T-helper 1 cell treated with Interleukin-12 subunit alpha and Interleukin-12 subunit beta and Interleukin-4 antibody, amounts not matched to agents 30 μg/mL and 1 μg/mL, for 36 hours (primary cell): ENCODE data around the gene RASAL2.
"Not testable (repeated sequence)": the region's sequence is repeated elsewhere in the genome, so short reads cannot be mapped to it uniquely, and the experiment has no call there.

Experiments
- H3K27ac Mint-ChIP-seq: one replicate; pipeline ENCODE4 v1.8.0; 2021; ENCODE audit warnings: mild to moderate bottlenecking, mixed read lengths
- H3K27me3 Mint-ChIP-seq: one replicate; pipeline ENCODE4 v1.8.0; 2021; ENCODE audit warnings: low read depth, mixed read lengths
- H3K36me3 Mint-ChIP-seq: one replicate; pipeline ENCODE4 v1.8.0; 2021; ENCODE audit warnings: low read depth, mixed read lengths
- H3K4me1 Mint-ChIP-seq: one replicate; pipeline ENCODE4 v1.8.0; 2021; ENCODE audit warnings: low read depth, mixed read lengths
- H3K4me3 Mint-ChIP-seq: one replicate; pipeline ENCODE4 v1.8.0; 2021; ENCODE audit warnings: mild to moderate bottlenecking, moderate library complexity, mixed read lengths
- H3K9me3 Mint-ChIP-seq: one replicate; pipeline ENCODE4 v1.8.0; 2021; ENCODE audit warnings: mixed read lengths

The RASAL2 gene

GRCh38 chr1:178238722-178239510 is 145.0 kb downstream of the RASAL2 start:
- H3K9me3 Mint-ChIP-seq = no peaks in the 10 kb centered on the region
- H3K27ac Mint-ChIP-seq = no peak overlapping the region
- no peak overlapping the region for H3K4me3 Mint-ChIP-seq
- H3K4me1 Mint-ChIP-seq = no peaks in the 10 kb centered on the region
- H3K36me3 Mint-ChIP-seq = no peaks in the 10 kb centered on the region
- no peaks in the 10 kb centered on the region for H3K27me3 Mint-ChIP-seq

- H3K4me3 Mint-ChIP-seq = no peak overlapping the region
- no peaks in the 10 kb centered on the region for H3K9me3 Mint-ChIP-seq
- H3K4me1 Mint-ChIP-seq = no peaks in the 10 kb centered on the region
- H3K27me3 Mint-ChIP-seq = no peaks in the 10 kb centered on the region
- no peak overlapping the region for H3K27ac Mint-ChIP-seq
- H3K36me3 Mint-ChIP-seq = no peaks in the 10 kb centered on the region
Measured at GRCh38 chr1:178241057-178241456, 147.2 kb downstream of the RASAL2 start.

GRCh38 chr1:178241837-178242236 is 147.9 kb downstream of the RASAL2 start:
- Mint-ChIP-seq H3K4me1 (no peaks in the 10 kb centered on the region), H3K9me3 (no peaks in the 10 kb centered on the region), H3K4me3 (no peak overlapping the region), H3K36me3 (no peaks in the 10 kb centered on the region), H3K27me3 (no peaks in the 10 kb centered on the region), H3K27ac (no peak overlapping the region)

GRCh38 chr1:178243119-178243518 is 149.2 kb downstream of the RASAL2 start:
- Mint-ChIP-seq H3K27ac (no peak overlapping the region), H3K4me1 (no peaks in the 10 kb centered on the region), H3K4me3 (no peak overlapping the region), H3K36me3 (no peaks in the 10 kb centered on the region), H3K9me3 (no peaks in the 10 kb centered on the region), H3K27me3 (no peaks in the 10 kb centered on the region)

- Mint-ChIP-seq H3K4me1 (no peaks in the 10 kb centered on the region), H3K27ac (no peak overlapping the region), H3K4me3 (no peak overlapping the region), H3K36me3 (no peaks in the 10 kb centered on the region), H3K9me3 (peaks cover under 1% of the 10 kb centered on the region), H3K27me3 (no peaks in the 10 kb centered on the region)
Measured at GRCh38 chr1:178243890-178244289, 150.0 kb downstream of the RASAL2 start.

- H3K27ac Mint-ChIP-seq = not testable (repeated sequence)
Measured at GRCh38 chr1:178248284-178248683, 154.4 kb downstream of the RASAL2 start.

GRCh38 chr1:178253581-178253980 is 159.7 kb downstream of the RASAL2 start:
- not testable (repeated sequence) for H3K27ac Mint-ChIP-seq, H3K4me3 Mint-ChIP-seq, H3K4me1 Mint-ChIP-seq, H3K36me3 Mint-ChIP-seq, H3K27me3 Mint-ChIP-seq
- peaks cover 21% of the 10 kb centered on the region for H3K9me3 Mint-ChIP-seq

More at GRCh38 chr1:178248284-178248683, 154.4 kb downstream of the RASAL2 start:
- peaks cover 15% of the 10 kb centered on the region for H3K9me3 Mint-ChIP-seq
- not testable (repeated sequence) for H3K36me3 Mint-ChIP-seq, H3K4me3 Mint-ChIP-seq, H3K4me1 Mint-ChIP-seq, H3K27me3 Mint-ChIP-seq

GRCh38 chr1:178254433-178254832 is 160.5 kb downstream of the RASAL2 start:
- H3K36me3 Mint-ChIP-seq = no peaks in the 10 kb centered on the region
- H3K4me3 Mint-ChIP-seq = no peak overlapping the region
- no peaks in the 10 kb centered on the region for H3K4me1 Mint-ChIP-seq
- H3K27ac Mint-ChIP-seq = no peak overlapping the region
- no peaks in the 10 kb centered on the region for H3K27me3 Mint-ChIP-seq
- peaks cover 14% of the 10 kb centered on the region for H3K9me3 Mint-ChIP-seq

GRCh38 chr1:178258536-178258935 is 164.6 kb downstream of the RASAL2 start:
- H3K27me3 Mint-ChIP-seq = no peaks in the 10 kb centered on the region
- no peak overlapping the region for H3K27ac Mint-ChIP-seq
- peaks cover 6% of the 10 kb centered on the region for H3K9me3 Mint-ChIP-seq
- no peak overlapping the region for H3K4me3 Mint-ChIP-seq
- no peaks in the 10 kb centered on the region for H3K36me3 Mint-ChIP-seq
- no peaks in the 10 kb centered on the region for H3K4me1 Mint-ChIP-seq

GRCh38 chr1:178262120-178262500 is 168.2 kb downstream of the RASAL2 start:
- Mint-ChIP-seq H3K27ac (no peak overlapping the region), H3K4me3 (no peak overlapping the region)

GRCh38 chr1:178263341-178263740 is 169.4 kb downstream of the RASAL2 start:
- Mint-ChIP-seq H3K36me3 (no peaks in the 10 kb centered on the region), H3K27ac (no peak overlapping the region), H3K9me3 (no peaks in the 10 kb centered on the region), H3K27me3 (no peaks in the 10 kb centered on the region), H3K4me1 (no peaks in the 10 kb centered on the region), H3K4me3 (no peak overlapping the region)

More at GRCh38 chr1:178262120-178262500, 168.2 kb downstream of the RASAL2 start:
- Mint-ChIP-seq H3K9me3 (no peaks in the 10 kb centered on the region), H3K4me1 (no peaks in the 10 kb centered on the region), H3K36me3 (no peaks in the 10 kb centered on the region), H3K27me3 (no peaks in the 10 kb centered on the region)

GRCh38 chr1:178266113-178266512 is 172.2 kb downstream of the RASAL2 start:
- no peak overlapping the region for H3K4me3 Mint-ChIP-seq
- no peaks in the 10 kb centered on the region for H3K9me3 Mint-ChIP-seq
- H3K27ac Mint-ChIP-seq = no peak overlapping the region
- no peaks in the 10 kb centered on the region for H3K4me1 Mint-ChIP-seq
- H3K27me3 Mint-ChIP-seq = no peaks in the 10 kb centered on the region
- H3K36me3 Mint-ChIP-seq = no peaks in the 10 kb centered on the region

GRCh38 chr1:178266619-178267066 is 172.7 kb downstream of the RASAL2 start:
- no peaks in the 10 kb centered on the region for H3K36me3 Mint-ChIP-seq
- no peaks in the 10 kb centered on the region for H3K9me3 Mint-ChIP-seq
- H3K4me3 Mint-ChIP-seq = no peak overlapping the region
- H3K27me3 Mint-ChIP-seq = no peaks in the 10 kb centered on the region
- H3K4me1 Mint-ChIP-seq = no peaks in the 10 kb centered on the region
- no peak overlapping the region for H3K27ac Mint-ChIP-seq

- H3K27me3 Mint-ChIP-seq = no peaks in the 10 kb centered on the region
- H3K27ac Mint-ChIP-seq = no peak overlapping the region
- no peaks in the 10 kb centered on the region for H3K9me3 Mint-ChIP-seq
- no peak overlapping the region for H3K4me3 Mint-ChIP-seq
- H3K36me3 Mint-ChIP-seq = no peaks in the 10 kb centered on the region
- no peaks in the 10 kb centered on the region for H3K4me1 Mint-ChIP-seq
Measured at GRCh38 chr1:178267646-178268094, 173.8 kb downstream of the RASAL2 start.

- Mint-ChIP-seq H3K4me3 (no peak overlapping the region), H3K36me3 (no peaks in the 10 kb centered on the region), H3K9me3 (no peaks in the 10 kb centered on the region), H3K4me1 (no peaks in the 10 kb centered on the region), H3K27me3 (no peaks in the 10 kb centered on the region), H3K27ac (no peak overlapping the region)
Measured at GRCh38 chr1:178271471-178271870, 177.6 kb downstream of the RASAL2 start.
